Germinal center (tissue), 1 donor: ENCODE measurements around the gene TNFSF13.
"Not testable (repeated sequence)": the region's sequence is repeated elsewhere in the genome, so short reads cannot be mapped to it uniquely, and the experiment has no call there.

Experiments used
- DNase-seq: peaks from one replicate; pipeline ENCODE4 v3.0.0; 2012; ENCODE audit warnings: mixed read lengths, low spot score

TNFSF13 gene

DNA sequence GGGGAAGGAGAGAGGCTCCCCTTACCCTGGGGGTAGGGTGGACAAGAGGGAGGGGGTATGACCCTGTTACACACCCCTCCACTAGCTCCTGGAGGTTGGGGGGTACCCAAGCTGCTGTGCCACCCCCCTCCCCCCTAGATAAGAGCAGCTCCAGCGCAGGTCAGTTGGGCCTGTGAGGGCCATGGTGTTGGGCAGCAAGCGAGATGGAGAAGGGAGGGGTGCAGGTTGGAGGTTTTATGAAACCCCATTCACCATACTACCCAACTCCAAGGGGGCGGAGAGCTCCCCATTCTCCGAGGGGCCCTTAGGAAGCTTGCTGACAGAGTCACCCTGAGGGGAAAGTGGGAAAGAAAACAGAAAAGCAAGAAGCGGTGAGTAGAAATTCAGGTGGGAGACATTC, 33.0 kb downstream of the TNFSF13 start:
- DNase-seq, result no peak

GRCh38 chr17:7592422-7593021, 34.0 kb downstream of the TNFSF13 start:
- no peak for DNase-seq

GRCh38 chr17:7593296-7593695, 34.7 kb downstream of the TNFSF13 start:
- DNase-seq, result no peak

DNA sequence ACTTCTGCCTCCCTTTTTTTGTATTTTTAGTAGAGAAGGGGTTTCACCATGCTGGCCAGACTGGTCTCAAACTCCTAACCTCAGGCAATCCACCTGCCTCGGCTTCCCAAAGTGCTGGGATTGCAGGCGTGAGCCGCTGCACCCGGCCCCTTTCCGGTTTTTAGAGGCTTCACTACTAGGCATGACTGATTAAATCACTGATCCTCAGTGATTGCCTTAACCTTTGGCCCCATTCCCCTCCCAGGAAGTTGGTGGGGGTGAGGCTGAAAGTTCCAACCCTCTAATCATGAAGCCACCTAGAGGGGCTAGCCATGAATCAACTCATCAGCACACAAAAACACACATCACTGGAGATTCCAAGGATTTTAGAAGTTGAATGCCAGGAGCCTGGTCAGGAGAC, 39.0 kb downstream of the TNFSF13 start:
- not testable (repeated sequence) for DNase-seq

DNA sequence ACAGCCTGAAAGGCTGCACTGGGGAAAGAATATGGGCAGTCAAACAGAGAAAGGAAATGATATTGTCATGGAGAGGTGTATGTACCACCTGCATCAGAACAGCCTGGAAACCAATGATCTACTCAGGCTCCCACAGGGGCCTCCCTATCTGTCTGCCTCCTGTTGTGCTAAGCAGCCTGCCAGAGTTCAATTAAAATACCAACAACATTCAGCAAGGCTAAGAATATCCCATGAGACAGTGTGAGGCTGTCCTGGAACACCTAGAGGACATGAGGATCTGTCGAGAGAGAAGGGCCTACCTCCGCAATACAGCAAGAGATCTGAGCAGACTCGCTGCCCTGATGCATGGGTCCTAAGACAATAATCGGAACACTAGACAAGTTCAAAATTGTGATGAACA, 47.7 kb downstream of the TNFSF13 start:
- no peak for DNase-seq

GRCh38 chr17:7610641-7611040, 52.1 kb downstream of the TNFSF13 start:
- no peak for DNase-seq
